MM.1S (cell line): ENCODE measurements around the gene MYRIP.

Experiments used
- CTCF ChIP-seq: fragments of 300-600 bp; sonication (generic); IDR thresholded peaks from 2 replicates; pipeline ENCODE4 v1.5.1; 2016; ENCODE audit warnings: antibody characterized with exemption, low read length, mixed read lengths
- EZH2phosphoT487 ChIP-seq: fragments of 300-600 bp; sonication (generic); IDR thresholded peaks from 2 replicates; pipeline ENCODE4 v1.6.1; 2018; ENCODE audit warnings: antibody characterized with exemption, low read length

DNA sequence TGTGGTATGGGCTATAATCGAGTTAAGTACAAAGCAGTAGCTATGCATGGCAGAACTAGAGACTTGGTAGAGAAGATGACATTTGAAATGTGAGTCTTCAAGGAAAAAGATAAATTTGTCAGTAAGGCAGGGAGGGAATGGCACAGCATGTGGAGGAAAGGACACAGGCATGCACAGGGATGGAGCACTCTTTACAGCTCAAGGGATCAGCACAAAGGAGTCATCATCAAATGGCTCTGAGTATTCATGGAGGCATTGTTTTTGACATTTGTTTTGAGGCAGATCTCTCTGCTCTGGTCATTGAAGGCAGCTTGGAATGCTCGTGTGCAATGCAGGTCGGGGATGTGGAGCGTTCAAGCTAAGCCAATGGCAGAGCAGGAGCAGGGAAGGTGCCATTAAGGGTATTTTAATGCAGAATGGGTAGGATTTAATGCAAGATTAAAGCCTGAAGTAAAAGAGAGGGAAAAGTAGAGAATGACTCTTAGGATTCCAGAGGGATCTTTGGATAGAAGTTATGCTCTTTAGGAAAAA, 213.0 kb downstream of the MYRIP start:
- TF ChIP-seq CTCF (no peak), EZH2phosphoT487 (no peak)
